ENCODE results near the gene LDLRAD4.

Gene LDLRAD4

GRCh38 chr18:13653746-13654433 lies 435.3 kb downstream of the LDLRAD4 start:
- no peak for TF ChIP-seq NFRKB (IDR thresholded peaks at IDR 0.05)
- TF ChIP-seq ZNF384 (IDR thresholded peaks at IDR 0.05), result no peak
- no peak for TF ChIP-seq TARDBP (IDR thresholded peaks at IDR 0.05)
- TF ChIP-seq FOXK2 (IDR thresholded peaks at IDR 0.05), result no peak
- TF ChIP-seq L3MBTL2 (conservative IDR thresholded peaks at IDR 0.05), result no peak
- no peak for TF ChIP-seq SP1 (IDR thresholded peaks at IDR 0.05)
- no peak for TF ChIP-seq ARNT (IDR thresholded peaks at IDR 0.05)
- TF ChIP-seq PKNOX1 (IDR thresholded peaks at IDR 0.05), result no peak
- CTCF ChIA-PET, result no interaction called here
- no peak for DNase-seq (ENCODE audit: extremely low spot score)

GRCh38 chr18:13657974-13658373 lies 439.4 kb downstream of the LDLRAD4 start:
- DNase-seq (ENCODE audit: extremely low spot score), result no peak
- POLR2A ChIA-PET, result interaction anchor here (0.8 kb wide), 1 partner anchor 100 kb away, joined by 3 read pairs; no protein-coding TSS in a partner anchor
- TF ChIP-seq ELF4 (IDR thresholded peaks at IDR 0.05) (no peak), FOXM1 (IDR thresholded peaks at IDR 0.05; ENCODE audit: borderline replicate concordance) (no peak), HDGF (IDR thresholded peaks at IDR 0.05; ENCODE audit: borderline replicate concordance) (no peak), ZNF384 (IDR thresholded peaks at IDR 0.05) (no peak), FOXA1 (IDR thresholded peaks at IDR 0.05) (no peak), L3MBTL2 (conservative IDR thresholded peaks at IDR 0.05) (no peak), ARNT (IDR thresholded peaks at IDR 0.05) (no peak), FOXK2 (IDR thresholded peaks at IDR 0.05) (no peak), SP1 (IDR thresholded peaks at IDR 0.05) (no peak), CTBP1 (IDR thresholded peaks at IDR 0.05; ENCODE audit: borderline replicate concordance) (no peak), TARDBP (IDR thresholded peaks at IDR 0.05) (no peak), LEF1 (IDR thresholded peaks at IDR 0.05; ENCODE audit: borderline replicate concordance) (no peak)
- CTCF ChIA-PET, result no interaction called here

More at GRCh38 chr18:13653746-13654433, 435.3 kb downstream of the LDLRAD4 start:
- POLR2A ChIA-PET, result no interaction called here

- ChIA-PET POLR2A (no interaction called here), CTCF (no interaction called here)
- TF ChIP-seq BHLHE40 (IDR thresholded peaks at IDR 0.05; ENCODE audit: borderline replicate concordance) (no peak), CTBP1 (IDR thresholded peaks at IDR 0.05; ENCODE audit: borderline replicate concordance) (no peak), NFRKB (IDR thresholded peaks at IDR 0.05) (no peak), SUZ12 (IDR thresholded peaks at IDR 0.05) (no peak), SP1 (IDR thresholded peaks at IDR 0.05) (no peak), ZNF384 (IDR thresholded peaks at IDR 0.05) (no peak), FOXK2 (IDR thresholded peaks at IDR 0.05) (no peak), PKNOX1 (IDR thresholded peaks at IDR 0.05) (no peak), ARNT (IDR thresholded peaks at IDR 0.05) (no peak), HDGF (IDR thresholded peaks at IDR 0.05; ENCODE audit: borderline replicate concordance) (no peak), TARDBP (IDR thresholded peaks at IDR 0.05) (no peak), L3MBTL2 (conservative IDR thresholded peaks at IDR 0.05) (no peak), LEF1 (IDR thresholded peaks at IDR 0.05; ENCODE audit: borderline replicate concordance) (no peak), FOXM1 (IDR thresholded peaks at IDR 0.05; ENCODE audit: borderline replicate concordance) (no peak), ELF4 (IDR thresholded peaks at IDR 0.05) (no peak), FOXA1 (IDR thresholded peaks at IDR 0.05) (no peak)
- DNase-seq (ENCODE audit: extremely low spot score), result no peak
Measured at GRCh38 chr18:13658436-13659204, 440.1 kb downstream of the LDLRAD4 start.

GRCh38 chr18:13660510-13660909 lies 441.9 kb downstream of the LDLRAD4 start:
- CTCF ChIA-PET, result no interaction called here
- no peak for DNase-seq (ENCODE audit: extremely low spot score)

More at GRCh38 chr18:13660510-13660909, 441.9 kb downstream of the LDLRAD4 start:
- POLR2A ChIA-PET, result no interaction called here
- TF ChIP-seq SUZ12 (IDR thresholded peaks at IDR 0.05), result no peak
- no peak for TF ChIP-seq PKNOX1 (IDR thresholded peaks at IDR 0.05)
- TF ChIP-seq LEF1 (IDR thresholded peaks at IDR 0.05; ENCODE audit: borderline replicate concordance), result no peak
- no peak for TF ChIP-seq ARNT (IDR thresholded peaks at IDR 0.05)
- no peak for TF ChIP-seq BHLHE40 (IDR thresholded peaks at IDR 0.05; ENCODE audit: borderline replicate concordance)
- no peak for TF ChIP-seq FOXK2 (IDR thresholded peaks at IDR 0.05)
- no peak for TF ChIP-seq TARDBP (IDR thresholded peaks at IDR 0.05)
- no peak for TF ChIP-seq CTBP1 (IDR thresholded peaks at IDR 0.05; ENCODE audit: borderline replicate concordance)
- TF ChIP-seq NFRKB (IDR thresholded peaks at IDR 0.05), result no peak
- no peak for TF ChIP-seq FOXM1 (IDR thresholded peaks at IDR 0.05; ENCODE audit: borderline replicate concordance)
- TF ChIP-seq HDGF (IDR thresholded peaks at IDR 0.05; ENCODE audit: borderline replicate concordance), result no peak
- no peak for TF ChIP-seq SP1 (IDR thresholded peaks at IDR 0.05)
- TF ChIP-seq FOXA1 (IDR thresholded peaks at IDR 0.05), result no peak

Measured in HEK293T (cell line).